DLD1 (cell line): ENCODE data around the gene SPRR1A.
"Not testable (repeated sequence)": the region's sequence is repeated elsewhere in the genome, so short reads cannot be mapped to it uniquely, and the experiment has no call there.

Experiments
- in situ Hi-C: cut with HindIII; loops from 2 replicates; pipeline ENCODE4 v1.10.0; 2017; ENCODE audit warnings: low sequenced_read_pairs

SPRR1A gene

GRCh38 chr1:152972196-152972886, 11.5 kb upstream of the SPRR1A start:
- in situ Hi-C loops = no loop called here

GRCh38 chr1:152976688-152977087, 7.2 kb upstream of the SPRR1A start:
- in situ Hi-C loops = no loop called here

- in situ Hi-C loops = no loop called here
Observed at GRCh38 chr1:152977614-152978013, 6.3 kb upstream of the SPRR1A start.

- in situ Hi-C loops = no loop called here
Observed at GRCh38 chr1:152980676-152981075, 3.2 kb upstream of the SPRR1A start.

GRCh38 chr1:152981146-152981871, 2.6 kb upstream of the SPRR1A start:
- in situ Hi-C loops = no loop called here

GRCh38 chr1:152982076-152982475, 1.8 kb upstream of the SPRR1A start:
- in situ Hi-C loops = no loop called here

- in situ Hi-C loops = no loop called here
Observed at GRCh38 chr1:152983234-152983633, 647 bp upstream of the SPRR1A start.

- in situ Hi-C loops = no loop called here
Observed at GRCh38 chr1:152986578-152986977, 2.7 kb downstream of the SPRR1A start.

- in situ Hi-C loops = no loop called here
Observed at GRCh38 chr1:152993186-152993585, 9.3 kb downstream of the SPRR1A start.

GRCh38 chr1:152995842-152996241, 12.0 kb downstream of the SPRR1A start:
- in situ Hi-C loops = no loop called here

- in situ Hi-C loops = no loop called here
Observed at GRCh38 chr1:152996633-152997400, 12.9 kb downstream of the SPRR1A start.

GRCh38 chr1:152997901-152998300, 14.0 kb downstream of the SPRR1A start:
- in situ Hi-C loops = no loop called here

- in situ Hi-C loops = no loop called here
Observed at GRCh38 chr1:152998476-152998875, 14.6 kb downstream of the SPRR1A start.

- in situ Hi-C loops = no loop called here
Observed at GRCh38 chr1:152999818-153000217, 15.9 kb downstream of the SPRR1A start.

- in situ Hi-C loops = no loop called here
Observed at GRCh38 chr1:153000294-153000693, 16.4 kb downstream of the SPRR1A start.

- in situ Hi-C loops = no loop called here
Observed at GRCh38 chr1:153001382-153001781, 17.5 kb downstream of the SPRR1A start, which contains the start of gene SPRR3. TSS of gene SPRR3 (plus strand) at chr1:153001749. CDS start at chr1:153003021, 1,272 bp downstream.

GRCh38 chr1:153011235-153011758, 27.4 kb downstream of the SPRR1A start:
- in situ Hi-C loops = not testable (repeated sequence)

- in situ Hi-C loops = not testable (repeated sequence)
Observed at GRCh38 chr1:153021829-153022228, 37.9 kb downstream of the SPRR1A start.

GRCh38 chr1:153022340-153022739, 38.5 kb downstream of the SPRR1A start:
- in situ Hi-C loops = not testable (repeated sequence)

- in situ Hi-C loops = no loop called here
Observed at GRCh38 chr1:153023109-153023508, 39.2 kb downstream of the SPRR1A start.

- in situ Hi-C loops = no loop called here
Observed at GRCh38 chr1:153024413-153024812, 40.5 kb downstream of the SPRR1A start.
